Measurements from ENCODE around the gene ANO3.

ANO3 gene

GRCh38 chr11:26331911-26332571 is at the start of gene ANO3:
Gene ANO3 (plus strand): TSS chr11:26332130. CDS start chr11:26332276, 146 bp downstream.
- TF ChIP-seq GATA2 (IDR thresholded peaks at IDR 0.05; ENCODE audit: low read depth, low read length), result no peak
- TF ChIP-seq GATA3 (IDR thresholded peaks at IDR 0.05; ENCODE audit: low read depth, low read length), result no peak

GRCh38 chr11:26283852-26284408 is 48.0 kb upstream of the ANO3 start:
- TF ChIP-seq GATA2 (IDR thresholded peaks at IDR 0.05; ENCODE audit: low read depth, low read length) (no peak), GATA3 (IDR thresholded peaks at IDR 0.05; ENCODE audit: low read depth, low read length) (no peak)

- TF ChIP-seq GATA2 (IDR thresholded peaks at IDR 0.05; ENCODE audit: low read depth, low read length) (no peak), GATA3 (IDR thresholded peaks at IDR 0.05; ENCODE audit: low read depth, low read length) (no peak)
Observed at GRCh38 chr11:26285608-26286007, 46.3 kb upstream of the ANO3 start.

- TF ChIP-seq GATA3 (IDR thresholded peaks at IDR 0.05; ENCODE audit: low read depth, low read length) (no peak), GATA2 (IDR thresholded peaks at IDR 0.05; ENCODE audit: low read depth, low read length) (no peak)
Observed at GRCh38 chr11:26286472-26287066, 45.4 kb upstream of the ANO3 start.

GRCh38 chr11:26287067-26287518 is 44.8 kb upstream of the ANO3 start:
- no peak for TF ChIP-seq GATA2 (IDR thresholded peaks at IDR 0.05; ENCODE audit: low read depth, low read length)
- no peak for TF ChIP-seq GATA3 (IDR thresholded peaks at IDR 0.05; ENCODE audit: low read depth, low read length)

- no peak for TF ChIP-seq GATA2 (IDR thresholded peaks at IDR 0.05; ENCODE audit: low read depth, low read length)
Observed at GRCh38 chr11:26297189-26297975, 34.5 kb upstream of the ANO3 start.

- no peak for TF ChIP-seq GATA3 (IDR thresholded peaks at IDR 0.05; ENCODE audit: low read depth, low read length)
- no peak for TF ChIP-seq GATA2 (IDR thresholded peaks at IDR 0.05; ENCODE audit: low read depth, low read length)
Observed at GRCh38 chr11:26319906-26320305, 12.0 kb upstream of the ANO3 start.

GRCh38 chr11:26321516-26321915 is 10.4 kb upstream of the ANO3 start:
- no peak for TF ChIP-seq GATA2 (IDR thresholded peaks at IDR 0.05; ENCODE audit: low read depth, low read length)
- no peak for TF ChIP-seq GATA3 (IDR thresholded peaks at IDR 0.05; ENCODE audit: low read depth, low read length)

GRCh38 chr11:26322335-26323067 is 9.4 kb upstream of the ANO3 start:
- TF ChIP-seq GATA2 (IDR thresholded peaks at IDR 0.05; ENCODE audit: low read depth, low read length), result no peak
- no peak for TF ChIP-seq GATA3 (IDR thresholded peaks at IDR 0.05; ENCODE audit: low read depth, low read length)

GRCh38 chr11:26323837-26324236 is 8.1 kb upstream of the ANO3 start:
- TF ChIP-seq GATA3 (IDR thresholded peaks at IDR 0.05; ENCODE audit: low read depth, low read length) (no peak), GATA2 (IDR thresholded peaks at IDR 0.05; ENCODE audit: low read depth, low read length) (no peak)

GRCh38 chr11:26324270-26324669 is 7.7 kb upstream of the ANO3 start:
- TF ChIP-seq GATA3 (IDR thresholded peaks at IDR 0.05; ENCODE audit: low read depth, low read length), result no peak
- no peak for TF ChIP-seq GATA2 (IDR thresholded peaks at IDR 0.05; ENCODE audit: low read depth, low read length)

GRCh38 chr11:26326793-26327400 is 5.0 kb upstream of the ANO3 start:
- TF ChIP-seq GATA3 (IDR thresholded peaks at IDR 0.05; ENCODE audit: low read depth, low read length), result no peak
- TF ChIP-seq GATA2 (IDR thresholded peaks at IDR 0.05; ENCODE audit: low read depth, low read length), result no peak

GRCh38 chr11:26329206-26329605 is 2.7 kb upstream of the ANO3 start:
- TF ChIP-seq GATA3 (IDR thresholded peaks at IDR 0.05; ENCODE audit: low read depth, low read length), result no peak
- TF ChIP-seq GATA2 (IDR thresholded peaks at IDR 0.05; ENCODE audit: low read depth, low read length), result no peak
